Prostate gland (tissue), 2 donors: ENCODE measurements around the gene MAPK6. TPM values are rescaled to one million over a fixed set of nuclear protein-coding genes. Genes with fewer than 3 reads are reported as not detected.

Experiments
- DNase-seq: peaks from one replicate; pipeline ENCODE4 v3.0.0-alpha.2; 2019; ENCODE audit warnings: low spot score
- H3K27ac ChIP-seq, 2 donors: fragments of 200-600 bp; sonication (generic); 2 replicates each; pipeline ENCODE4 v1.5.1; 2017 to 2019
- H3K27me3 ChIP-seq: fragments of 200-600 bp; sonication (generic); replicated peaks from 2 replicates; pipeline ENCODE4 v1.5.1; 2019; ENCODE audit not compliant: insufficient read depth
- H3K36me3 ChIP-seq, 2 donors: fragments of 200-600 bp; sonication (generic); 1 replicate in 1 of 2; 2 replicates in 1 of 2; pipeline versions ENCODE4 v1.5.1 to v1.8.1; 2017 to 2019
- H3K4me1 ChIP-seq: fragments of 200-600 bp; sonication (generic); replicated peaks from 2 replicates; pipeline ENCODE4 v1.5.1; 2019
- H3K4me3 ChIP-seq, 2 donors: fragments of 200-600 bp; sonication (generic); 2 replicates each; pipeline ENCODE4 v1.5.1; 2017 to 2019
- H3K9me3 ChIP-seq: fragments of 200-600 bp; sonication (generic); 2 replicates; pipeline ENCODE4 v1.5.1; 2017
- POLR2A ChIP-seq: fragments of 450-650 bp; IDR thresholded peaks from one replicate; pipeline ENCODE4 v1.6.1; 2016; ENCODE audit warnings: antibody characterized with exemption, mild to moderate bottlenecking
- POLR2AphosphoS5 ChIP-seq: sonication (generic); formaldehyde crosslinking; IDR thresholded peaks from one replicate; pipeline ENCODE4 v1.6.1; 2017; ENCODE audit warnings: antibody characterized with exemption
- WGBS: methylation state at CpG from one replicate; pipeline ENCODE4 v1.1.5; 2018; 5-methylcytosine and 5-hydroxymethylcytosine counted together
- intact Hi-C: fragments of 100-400 bp; cut with DNase I; formaldehyde crosslinking; loops from one replicate; pipeline ENCODE4 v1.14.2; 2022
- total RNA-seq, 2 donors: library from RNA; depleted of rRNA; stranded (reverse); fragments of >200 nt; gene quantifications; one replicate each; pipeline ENCODE4 v1.1.0, GENCODE V29; 2016
- TF ChIP-seq, protein P1 (sequence below), 4 experiments: fragments of 200-600 bp in 2 of 4; fragments of 450-650 bp in 2 of 4; sonication (generic) in 2 of 4; IDR thresholded peaks; 1 replicate in 3 of 4; 2 replicates in 1 of 4; pipeline ENCODE4 v1.5.1; 2016 to 2019; ENCODE audit warnings: antibody characterized with exemption in 4 of 4, mild to moderate bottlenecking in 2 of 4, moderate library complexity in 2 of 4

Gene MAPK6
- total RNA-seq, 2 donors from 2014 or later, result 22.1 to 23.8 TPM

- Histone ChIP-seq H3K4me1 (peaks cover 9% of the 10 kb centered on the region), H3K4me3 (no peak overlapping the region), H3K9me3 (no peaks in the 10 kb centered on the region), H3K27me3 (no peaks in the 10 kb centered on the region), H3K27ac (no peak overlapping the region), H3K36me3 (no peaks in the 10 kb centered on the region)
- TF ChIP-seq POLR2A (no peak), POLR2AphosphoS5 (peak; percentile 30)
- whole genome bisulfite sequencing, result 65% methylated on average over 2 of the region's 2 CpGs
- DNase-seq, result peak; percentile 20
- intact Hi-C loops, result no loop called here
These were observed 10.2 kb upstream of the MAPK6 start for GRCh38 chr15:52008698-52009434.

GRCh38 chr15:52010633-52011595, 8.1 kb upstream of the MAPK6 start:
- 67% methylated on average over 14 of the region's 14 CpGs for whole genome bisulfite sequencing
- Histone ChIP-seq H3K27ac (peak overlapping the region; percentile 58 to 69), H3K4me1 (peaks cover 9% of the 10 kb centered on the region), H3K9me3 (no peaks in the 10 kb centered on the region), H3K27me3 (no peaks in the 10 kb centered on the region), H3K4me3 (no peak overlapping the region), H3K36me3 (no peaks in the 10 kb centered on the region)
- intact Hi-C loops, result no loop called here
- TF ChIP-seq, protein P1, sequence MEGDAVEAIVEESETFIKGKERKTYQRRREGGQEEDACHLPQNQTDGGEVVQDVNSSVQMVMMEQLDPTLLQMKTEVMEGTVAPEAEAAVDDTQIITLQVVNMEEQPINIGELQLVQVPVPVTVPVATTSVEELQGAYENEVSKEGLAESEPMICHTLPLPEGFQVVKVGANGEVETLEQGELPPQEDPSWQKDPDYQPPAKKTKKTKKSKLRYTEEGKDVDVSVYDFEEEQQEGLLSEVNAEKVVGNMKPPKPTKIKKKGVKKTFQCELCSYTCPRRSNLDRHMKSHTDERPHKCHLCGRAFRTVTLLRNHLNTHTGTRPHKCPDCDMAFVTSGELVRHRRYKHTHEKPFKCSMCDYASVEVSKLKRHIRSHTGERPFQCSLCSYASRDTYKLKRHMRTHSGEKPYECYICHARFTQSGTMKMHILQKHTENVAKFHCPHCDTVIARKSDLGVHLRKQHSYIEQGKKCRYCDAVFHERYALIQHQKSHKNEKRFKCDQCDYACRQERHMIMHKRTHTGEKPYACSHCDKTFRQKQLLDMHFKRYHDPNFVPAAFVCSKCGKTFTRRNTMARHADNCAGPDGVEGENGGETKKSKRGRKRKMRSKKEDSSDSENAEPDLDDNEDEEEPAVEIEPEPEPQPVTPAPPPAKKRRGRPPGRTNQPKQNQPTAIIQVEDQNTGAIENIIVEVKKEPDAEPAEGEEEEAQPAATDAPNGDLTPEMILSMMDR (IDR thresholded peaks at IDR 0.05), result no peak
- TF ChIP-seq POLR2AphosphoS5 (peak; percentile 3), POLR2A (no peak)
- peak; percentile 73 for DNase-seq

- peak overlapping the region; percentile 58 to 69 for H3K27ac ChIP-seq
- peaks cover 9% of the 10 kb centered on the region for H3K4me1 ChIP-seq
- 5% methylated on average over 3 of the region's 3 CpGs for WGBS
- TF ChIP-seq POLR2AphosphoS5, result peak; percentile 68
- no peak for TF ChIP-seq POLR2A
- TF ChIP-seq, protein P1 (IDR thresholded peaks at IDR 0.05), result no peak
- H3K27me3 ChIP-seq, result no peaks in the 10 kb centered on the region
- no peaks in the 10 kb centered on the region for H3K9me3 ChIP-seq
- no peaks in the 10 kb centered on the region for H3K36me3 ChIP-seq
- DNase-seq, result peak; percentile 25
- H3K4me3 ChIP-seq, result no peak overlapping the region
- intact Hi-C loops, result no loop called here
These were observed 7.3 kb upstream of the MAPK6 start for GRCh38 chr15:52011711-52012144.

- H3K4me3 ChIP-seq, result no peak overlapping the region
- 50% methylated on average over 2 of the region's 2 CpGs for WGBS
- H3K27me3 ChIP-seq, result no peaks in the 10 kb centered on the region
- no peaks in the 10 kb centered on the region for H3K36me3 ChIP-seq
- H3K4me1 ChIP-seq, result peaks cover 9% of the 10 kb centered on the region
- no peak for DNase-seq
- TF ChIP-seq POLR2AphosphoS5, result no peak
- no peak for TF ChIP-seq POLR2A
- no peaks in the 10 kb centered on the region for H3K9me3 ChIP-seq
- intact Hi-C loops, result no loop called here
- H3K27ac ChIP-seq, result peak overlapping the region; percentile 58 to 69
These were observed 6.8 kb upstream of the MAPK6 start for GRCh38 chr15:52012210-52012609.

DNA sequence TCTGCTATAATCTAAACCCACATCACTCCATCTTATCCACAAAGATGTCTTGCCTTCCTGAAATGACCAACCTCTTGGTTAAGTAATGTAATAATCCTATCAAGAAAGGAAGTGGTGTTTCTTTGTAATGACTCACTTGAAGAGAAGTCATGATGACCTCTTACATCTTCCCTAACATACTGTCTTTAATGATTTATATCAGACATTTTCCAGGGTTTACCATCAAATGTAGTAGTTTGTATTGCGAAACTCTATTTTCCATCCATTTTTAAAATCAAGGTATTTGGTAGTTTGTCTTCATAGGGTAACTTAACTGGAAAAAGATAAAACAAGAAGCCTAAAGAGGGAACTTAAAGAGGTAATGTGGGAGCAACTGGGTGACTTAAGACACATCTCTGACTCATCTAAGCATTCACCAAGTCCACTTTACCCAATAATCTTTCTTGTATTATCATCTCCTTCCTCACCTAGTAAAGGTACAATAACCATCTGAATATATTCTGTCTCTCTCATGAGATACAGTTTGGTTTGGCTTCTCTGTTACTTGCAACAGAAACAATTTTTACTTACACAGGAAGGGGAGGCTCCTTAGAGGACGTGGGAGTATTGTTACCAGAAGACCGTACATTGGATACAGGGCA, 5.7 kb upstream of the MAPK6 start:
- no peak for TF ChIP-seq POLR2AphosphoS5
- TF ChIP-seq, protein P1 (IDR thresholded peaks at IDR 0.05), result no peak
- TF ChIP-seq POLR2A, result no peak
- intact Hi-C loops, result no loop called here
- Histone ChIP-seq H3K9me3 (no peaks in the 10 kb centered on the region), H3K4me1 (peaks cover 9% of the 10 kb centered on the region), H3K36me3 (no peaks in the 10 kb centered on the region), H3K27me3 (no peaks in the 10 kb centered on the region), H3K4me3 (no peak overlapping the region), H3K27ac (no peak overlapping the region)
- WGBS, result 94% methylated on average over 3 of the region's 3 CpGs
- DNase-seq, result no peak
